HG03095 (cell line): ENCODE data around the gene SC5D.

Experiments
- ATAC-seq: cut with Tn5 transposase; IDR thresholded peaks from one replicate; pipeline ENCODE4 v1.9.1; 2021; ENCODE audit warnings: moderate library complexity; ENCODE audit not compliant: unreplicated experiment

The SC5D gene

DNA sequence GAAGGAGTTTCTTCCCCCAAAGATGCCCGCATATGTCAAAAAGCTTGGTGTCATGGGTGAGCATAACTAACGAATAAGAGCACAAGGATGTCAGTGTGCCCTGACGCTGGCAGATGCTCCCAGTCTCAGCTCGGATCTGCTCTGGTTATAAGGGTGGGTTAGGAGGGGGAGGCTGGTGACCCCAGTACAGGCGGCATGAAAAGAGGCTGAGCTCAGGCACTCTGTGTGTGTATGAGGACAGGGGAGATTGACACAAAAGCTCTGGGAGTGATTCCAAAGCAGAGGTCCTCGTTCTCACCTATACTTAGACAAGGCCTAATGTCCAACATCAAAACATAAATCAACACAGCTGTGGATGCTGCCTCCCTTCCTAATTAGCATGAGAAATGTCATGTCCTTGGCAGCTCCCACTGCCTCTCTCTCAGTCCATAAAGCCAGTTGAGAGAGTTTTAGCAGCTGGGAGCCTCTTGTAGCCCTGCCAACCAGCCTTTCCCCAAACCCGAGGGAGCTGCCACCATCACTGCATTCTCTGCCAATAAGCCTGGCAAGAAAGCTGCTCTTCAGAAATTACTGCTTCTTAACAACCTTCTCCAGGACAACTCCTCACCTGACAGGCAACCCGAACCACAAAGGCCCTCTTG, 59.8 kb downstream of the SC5D start:
- ATAC-seq: no peak

DNA sequence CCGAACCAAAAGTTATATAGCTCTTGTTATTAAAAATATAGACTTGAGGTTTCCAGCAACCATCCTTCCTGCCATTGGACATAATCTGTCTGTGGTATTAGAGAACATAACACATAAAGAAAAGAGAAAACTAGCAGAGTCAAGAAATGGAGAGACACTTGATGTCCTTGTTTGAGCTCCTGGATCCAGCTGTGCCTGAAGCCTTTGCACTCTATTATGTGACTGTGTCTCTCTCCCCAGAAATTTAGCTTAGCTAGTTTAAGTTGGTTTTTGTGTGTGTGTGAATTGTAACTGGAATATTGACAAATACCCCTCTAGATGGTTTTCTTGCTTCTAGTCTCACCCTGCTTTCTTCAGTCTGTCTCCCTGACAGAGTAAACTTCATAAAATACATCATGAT, 61.6 kb downstream of the SC5D start:
- ATAC-seq: no peak

- no peak for ATAC-seq
These were observed 63.8 kb downstream of the SC5D start for GRCh38 chr11:121356357-121356756.
